Calu3 (cell line): ENCODE measurements around the gene PLS1. TPM values are rescaled to one million over a fixed set of nuclear protein-coding genes. Genes with fewer than 3 reads are reported as not detected.
A peak's percentile ranks its signal among the peaks of the same experiment; 100 is the strongest.
"Not testable (repeated sequence)": the region's sequence is repeated elsewhere in the genome, so short reads cannot be mapped to it uniquely, and the experiment has no call there.

Source experiments
- BruUV-seq: library from RNA; stranded (reverse); fragments of 400-500 nt; replicated peaks from 2 replicates; lab custom pipeline; 2021; lab: Mats Ljungman, UMichigan
- CTCF ChIA-PET: fragments of 300-600 bp; sonication (Branson Sonifier 250); formaldehyde crosslinking; loops from one replicate; lab custom pipeline; 2022; ENCODE audit warnings: antibody characterized with exemption; lab: Charles Lee
- DNase-seq: peaks from one replicate; pipeline ENCODE4 v3.0.0; 2022
- H3K27ac Mint-ChIP-seq: one replicate; pipeline ENCODE4 v1.8.0; 2022; ENCODE audit warnings: mixed read lengths; ENCODE audit not compliant: unreplicated experiment
- H3K27me3 Mint-ChIP-seq: one replicate; pipeline ENCODE4 v1.8.0; 2022; ENCODE audit warnings: mixed read lengths; ENCODE audit not compliant: unreplicated experiment
- H3K36me3 Mint-ChIP-seq: one replicate; pipeline ENCODE4 v1.8.0; 2022; ENCODE audit warnings: mild to moderate bottlenecking, moderate library complexity, mixed read lengths; ENCODE audit not compliant: insufficient read depth, unreplicated experiment
- H3K4me1 Mint-ChIP-seq: one replicate; pipeline ENCODE4 v1.8.0; 2022; ENCODE audit warnings: mild to moderate bottlenecking, low read depth, mixed read lengths; ENCODE audit not compliant: unreplicated experiment
- H3K4me3 Mint-ChIP-seq: one replicate; pipeline ENCODE4 v1.8.0; 2022; ENCODE audit warnings: mild to moderate bottlenecking, low read depth, moderate library complexity, mixed read lengths; ENCODE audit not compliant: unreplicated experiment
- H3K9me3 Mint-ChIP-seq: one replicate; pipeline ENCODE4 v1.8.0; 2022; ENCODE audit warnings: low read depth, mixed read lengths; ENCODE audit not compliant: unreplicated experiment
- intact Hi-C: fragments of 100-400 bp; cut with micrococcal nuclease; formaldehyde crosslinking; loops from one replicate; pipeline ENCODE4 v1.10.0; 2022; ENCODE audit not compliant: unreplicated experiment
- total RNA-seq: library from RNA; stranded (reverse); gene quantifications from 2 replicates; pipeline ENCODE4 v1.2.3, GENCODE V29; 2022
- TF ChIP-seq, protein P1 (sequence below): fragments of 200-600 bp; IDR thresholded peaks from one replicate; pipeline ENCODE4 v1.8.0; 2022; ENCODE audit warnings: antibody characterized with exemption; ENCODE audit not compliant: unreplicated experiment

Gene PLS1
- total RNA-seq, 1 experiment from 2014 or later = 155 TPM

GRCh38 chr3:142601713-142602112 lies 5.5 kb downstream of the PLS1 start:
- CTCF ChIA-PET = interaction anchor here (1.2 to 1.6 kb wide), 2 partner anchors 12 to 79 kb away, joined by 3 to 5 read pairs; no protein-coding TSS in a partner anchor
- H3K9me3 Mint-ChIP-seq = no peaks in the 10 kb centered on the region
- no peaks in the 10 kb centered on the region for H3K27me3 Mint-ChIP-seq
- H3K36me3 Mint-ChIP-seq = peaks cover 39% of the 10 kb centered on the region
- intact Hi-C loops = no loop called here
- H3K4me3 Mint-ChIP-seq = no peak overlapping the region
- DNase-seq = no peak
- TF ChIP-seq, protein P1, sequence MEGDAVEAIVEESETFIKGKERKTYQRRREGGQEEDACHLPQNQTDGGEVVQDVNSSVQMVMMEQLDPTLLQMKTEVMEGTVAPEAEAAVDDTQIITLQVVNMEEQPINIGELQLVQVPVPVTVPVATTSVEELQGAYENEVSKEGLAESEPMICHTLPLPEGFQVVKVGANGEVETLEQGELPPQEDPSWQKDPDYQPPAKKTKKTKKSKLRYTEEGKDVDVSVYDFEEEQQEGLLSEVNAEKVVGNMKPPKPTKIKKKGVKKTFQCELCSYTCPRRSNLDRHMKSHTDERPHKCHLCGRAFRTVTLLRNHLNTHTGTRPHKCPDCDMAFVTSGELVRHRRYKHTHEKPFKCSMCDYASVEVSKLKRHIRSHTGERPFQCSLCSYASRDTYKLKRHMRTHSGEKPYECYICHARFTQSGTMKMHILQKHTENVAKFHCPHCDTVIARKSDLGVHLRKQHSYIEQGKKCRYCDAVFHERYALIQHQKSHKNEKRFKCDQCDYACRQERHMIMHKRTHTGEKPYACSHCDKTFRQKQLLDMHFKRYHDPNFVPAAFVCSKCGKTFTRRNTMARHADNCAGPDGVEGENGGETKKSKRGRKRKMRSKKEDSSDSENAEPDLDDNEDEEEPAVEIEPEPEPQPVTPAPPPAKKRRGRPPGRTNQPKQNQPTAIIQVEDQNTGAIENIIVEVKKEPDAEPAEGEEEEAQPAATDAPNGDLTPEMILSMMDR = no peak
- no TSS peak for BruUV-seq
- H3K4me1 Mint-ChIP-seq = peaks cover 58% of the 10 kb centered on the region
- H3K27ac Mint-ChIP-seq = no peak overlapping the region

DNA sequence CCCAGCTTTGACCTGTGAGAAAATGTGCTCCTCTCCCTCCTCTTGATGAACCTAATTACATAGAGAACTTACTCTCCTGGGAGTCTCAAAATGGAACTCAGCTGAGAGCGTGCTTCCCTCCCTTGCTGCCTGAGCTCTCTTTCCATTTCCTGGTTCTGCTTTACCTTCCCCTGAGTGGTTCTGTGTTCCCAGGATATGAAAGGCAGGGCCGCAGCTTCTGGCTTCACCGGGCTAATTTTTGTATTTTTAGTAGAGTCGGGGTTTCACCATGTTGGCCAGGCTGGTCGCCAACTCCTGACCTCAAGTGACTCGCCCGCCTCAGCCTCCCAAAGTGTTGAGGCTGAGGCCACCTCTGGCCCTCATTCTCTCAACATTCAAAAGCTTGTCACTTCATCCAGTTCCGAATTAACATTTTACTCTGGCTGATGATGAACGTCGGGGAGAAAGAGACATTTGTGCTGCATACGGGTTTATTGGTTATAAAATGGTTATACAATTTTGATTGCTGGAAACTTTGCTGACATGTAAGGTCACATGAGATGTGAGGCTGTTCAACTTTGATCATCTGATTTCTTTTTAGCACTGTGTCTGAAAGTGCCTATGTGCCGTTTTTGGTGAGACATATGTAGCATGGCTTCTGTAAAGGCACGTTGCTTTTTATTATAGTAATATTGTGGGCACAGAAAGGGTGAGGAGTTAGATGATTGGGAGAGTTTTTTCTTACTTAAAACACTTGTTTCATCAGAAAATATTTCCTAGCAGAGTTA lies 6.6 kb downstream of the PLS1 start:
- Mint-ChIP-seq H3K27ac (no peak overlapping the region), H3K36me3 (peaks cover 29% of the 10 kb centered on the region), H3K27me3 (no peaks in the 10 kb centered on the region), H3K9me3 (no peaks in the 10 kb centered on the region), H3K4me3 (no peak overlapping the region), H3K4me1 (peaks cover 52% of the 10 kb centered on the region)
- intact Hi-C loops = no loop called here
- TF ChIP-seq, protein P1 = no peak
- no peak for DNase-seq
- CTCF ChIA-PET = interaction anchor here (0.6 to 1.6 kb wide), 5 partner anchors 11 to 1251 kb away, joined by 3 to 6 read pairs (median 4); no protein-coding TSS in a partner anchor
- no TSS peak for BruUV-seq

DNA sequence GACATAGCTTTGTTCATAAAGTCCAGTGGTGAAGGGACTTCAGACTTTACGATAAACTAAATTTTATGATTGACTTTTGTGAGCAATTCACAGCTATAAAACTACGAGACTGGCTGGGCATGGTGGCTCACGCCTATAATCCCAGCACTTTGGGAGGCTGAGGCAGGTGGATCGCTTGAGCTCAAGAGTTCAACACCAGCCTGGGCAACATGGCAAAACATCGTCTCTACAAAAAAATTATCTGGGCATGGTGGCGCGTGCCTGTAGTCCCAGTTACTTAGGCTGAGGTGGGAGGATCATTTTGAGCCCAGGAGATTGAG lies 7.2 kb downstream of the PLS1 start:
- H3K27me3 Mint-ChIP-seq, DNase-seq, CTCF ChIA-PET, BruUV-seq, intact Hi-C loops, H3K27ac Mint-ChIP-seq, H3K9me3 Mint-ChIP-seq, H3K4me3 Mint-ChIP-seq: not testable (repeated sequence)
- Mint-ChIP-seq H3K36me3 (peaks cover 24% of the 10 kb centered on the region), H3K4me1 (peaks cover 47% of the 10 kb centered on the region)

DNA sequence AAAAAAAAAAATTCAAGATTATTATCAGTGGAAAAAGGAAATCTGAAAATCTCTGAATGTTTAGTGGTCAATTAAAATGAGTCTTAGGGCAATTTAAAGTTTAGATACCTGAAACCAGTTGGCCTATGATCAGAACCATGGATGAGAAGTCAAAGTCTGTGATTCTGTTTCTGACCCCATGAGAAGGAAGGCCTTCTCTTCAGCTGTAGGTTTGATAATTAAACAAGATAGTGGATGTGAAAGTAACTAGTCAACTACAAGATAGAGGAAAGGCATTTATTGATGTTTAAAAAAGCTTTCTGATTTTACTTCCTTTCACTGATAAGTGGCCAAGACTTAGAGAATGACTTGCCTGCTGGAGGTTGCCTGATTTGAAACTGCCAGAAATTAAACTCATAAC lies 8.7 kb downstream of the PLS1 start:
- peaks cover 41% of the 10 kb centered on the region for H3K4me1 Mint-ChIP-seq
- H3K9me3 Mint-ChIP-seq = no peaks in the 10 kb centered on the region
- BruUV-seq = no TSS peak
- intact Hi-C loops = no loop called here
- H3K27me3 Mint-ChIP-seq = no peaks in the 10 kb centered on the region
- H3K36me3 Mint-ChIP-seq = peaks cover 16% of the 10 kb centered on the region
- H3K27ac Mint-ChIP-seq = peak overlapping the region; percentile 20
- H3K4me3 Mint-ChIP-seq = peak overlapping the region; percentile 23
- DNase-seq = no peak
- CTCF ChIA-PET = interaction anchor here (1.1 to 1.6 kb wide), 5 partner anchors 9 to 249 kb away, joined by 3 to 5 read pairs (median 4); no protein-coding TSS in a partner anchor
- TF ChIP-seq, protein P1 = no peak

GRCh38 chr3:142608631-142609030 lies 12.4 kb downstream of the PLS1 start:
- TF ChIP-seq, protein P1 = no peak
- H3K27me3 Mint-ChIP-seq = no peaks in the 10 kb centered on the region
- DNase-seq = no peak
- peaks cover 29% of the 10 kb centered on the region for H3K4me1 Mint-ChIP-seq
- BruUV-seq = no TSS peak
- no peaks in the 10 kb centered on the region for H3K9me3 Mint-ChIP-seq
- no peaks in the 10 kb centered on the region for H3K36me3 Mint-ChIP-seq
- H3K27ac Mint-ChIP-seq = no peak overlapping the region
- intact Hi-C loops = no loop called here
- CTCF ChIA-PET = interaction anchor here (0.6 to 0.7 kb wide), 2 partner anchors 210 to 905 kb away, joined by 3 read pairs; no protein-coding TSS in a partner anchor
- H3K4me3 Mint-ChIP-seq = no peak overlapping the region
